ENCODE data around the gene EAF1. TPM values are rescaled to one million over a fixed set of nuclear protein-coding genes. Genes with fewer than 3 reads are reported as not detected.
A peak's percentile ranks its signal among the peaks of the same experiment; 100 is the strongest.

EAF1 gene
- 23.1 and 23.5 TPM in 2 replicates for total RNA-seq (ENCODE audit: low replicate concordance)
- long read RNA-seq, full-length matches to known transcripts, result 3 of 15 reads
- long read RNA-seq, partial matches to known transcripts, result 4 of 15 reads
- long read RNA-seq, other reads (novel, unspliced or antisense), result 8 of 15 reads

DNA sequence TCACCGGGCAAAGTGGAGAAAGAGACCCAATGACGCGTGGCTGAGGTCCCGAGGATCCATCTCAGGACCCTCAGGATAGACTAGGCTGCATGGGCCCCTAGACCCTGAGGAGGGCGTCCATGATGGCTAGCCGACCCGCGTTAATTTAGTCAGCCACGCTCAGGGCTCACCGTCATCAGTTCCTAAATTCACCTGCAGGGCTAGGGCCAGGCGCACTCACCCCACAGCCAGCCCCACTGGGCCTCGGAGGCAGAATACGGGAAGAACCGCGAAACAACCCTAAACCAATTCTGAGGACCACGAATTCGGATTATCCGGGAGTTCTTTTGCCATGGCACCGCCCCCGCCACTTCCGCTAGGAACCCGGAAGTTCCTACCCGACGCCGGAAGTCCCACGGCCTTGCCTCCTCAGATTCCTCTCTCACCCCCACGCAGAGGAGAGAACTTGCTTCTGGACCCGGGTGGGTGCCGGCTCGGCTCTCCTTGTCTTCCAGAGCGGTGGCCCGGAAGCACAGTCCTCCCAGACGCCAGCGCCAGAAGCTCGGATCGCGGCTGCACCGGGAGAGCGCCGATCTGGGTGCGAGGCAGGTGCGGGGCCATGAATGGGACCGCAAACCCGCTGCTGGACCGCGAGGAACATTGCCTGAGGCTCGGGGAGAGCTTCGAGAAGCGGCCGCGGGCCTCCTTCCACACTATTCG is at the start of gene EAF1, which contains the start of gene METTL6:
Gene EAF1, plus strand, starts transcription at position 417 of the 699 bp plus-strand sequence. Its CDS starts 182 bp downstream, at position 599.
Gene METTL6, minus strand, starts transcription at position 363 of the 699 bp plus-strand sequence. CDS start 1,033 bp downstream, outside the sequence.
- DNase-seq (ENCODE audit: extremely low spot score, unreplicated experiment), result peak; percentile 80
- no peaks in the 10 kb centered on the region for H3K27me3 Mint-ChIP-seq
- TF ChIP-seq CTCF (conservative IDR thresholded peaks at IDR 0.05), result peak; percentile 56
- peak within 1 kb of the TSS; percentile 97 for H3K27ac Mint-ChIP-seq
- H3K36me3 Mint-ChIP-seq, result peaks cover 3% of the 10 kb centered on the region
- H3K9me3 Mint-ChIP-seq, result no peaks in the 10 kb centered on the region
- peaks cover 30% of the 10 kb centered on the region for H3K4me1 Mint-ChIP-seq (ENCODE audit: unreplicated experiment)
- peak within 1 kb of the TSS; percentile 100 for H3K4me3 Mint-ChIP-seq

- Mint-ChIP-seq H3K36me3 (no peaks in the 10 kb centered on the region), H3K27ac (peak overlapping the region; percentile 77), H3K4me1 (ENCODE audit: unreplicated experiment) (peaks cover 7% of the 10 kb centered on the region), H3K27me3 (no peaks in the 10 kb centered on the region), H3K9me3 (no peaks in the 10 kb centered on the region), H3K4me3 (peak overlapping the region; percentile 57)
- DNase-seq (ENCODE audit: extremely low spot score, unreplicated experiment), result peak; percentile 86
- peak; percentile 96 for TF ChIP-seq CTCF (conservative IDR thresholded peaks at IDR 0.05)
Observed at GRCh38 chr3:15377961-15378791, 49.2 kb upstream of the EAF1 start.

DNA sequence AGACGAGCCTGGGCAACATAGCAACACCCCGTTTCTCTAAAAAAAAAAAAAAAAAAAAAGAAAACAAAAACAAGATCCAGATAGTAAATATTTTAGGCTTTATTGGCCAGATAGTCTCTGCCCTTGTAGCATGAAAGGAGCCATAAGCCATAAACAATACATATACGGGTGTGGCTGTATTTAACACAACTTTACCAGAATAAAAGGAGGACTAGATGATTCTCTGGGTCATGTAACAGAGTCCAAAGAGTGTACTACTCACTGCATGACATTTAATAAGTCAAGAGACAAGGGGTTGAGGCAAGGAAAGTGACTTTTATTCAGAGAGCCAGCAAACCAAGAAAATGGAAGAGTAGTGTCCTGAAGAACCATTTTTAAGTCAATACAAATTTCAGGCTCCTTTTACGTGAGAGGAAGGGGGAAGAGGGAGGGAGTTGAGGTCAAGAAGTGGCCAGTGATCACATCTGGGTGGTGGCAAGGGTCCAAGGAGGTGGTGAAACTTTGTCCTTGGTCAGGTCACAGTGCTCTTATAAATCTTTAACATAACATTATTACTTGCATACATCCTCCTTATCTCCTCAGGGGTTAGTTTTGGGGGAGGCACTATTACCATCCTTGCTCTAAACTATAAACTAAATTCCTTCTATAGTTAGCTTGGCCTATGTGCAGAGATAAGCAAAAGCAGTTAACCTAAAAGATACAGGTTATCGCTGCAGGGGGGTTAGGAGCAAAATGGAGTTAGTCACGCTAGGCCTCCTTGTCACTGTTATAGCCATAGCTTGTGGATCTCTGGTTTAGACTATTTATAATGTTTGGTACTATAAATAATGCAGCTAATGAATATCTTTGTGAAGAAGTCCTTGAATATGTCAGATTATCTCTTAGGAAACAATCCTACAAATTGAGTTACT is 46.2 kb upstream of the EAF1 start:
- Mint-ChIP-seq H3K4me1 (ENCODE audit: unreplicated experiment) (peaks cover 7% of the 10 kb centered on the region), H3K9me3 (no peaks in the 10 kb centered on the region), H3K27me3 (no peaks in the 10 kb centered on the region), H3K36me3 (peaks cover 3% of the 10 kb centered on the region), H3K4me3 (no peak overlapping the region), H3K27ac (no peak overlapping the region)
- no peak for TF ChIP-seq CTCF (conservative IDR thresholded peaks at IDR 0.05)
- no peak for DNase-seq (ENCODE audit: extremely low spot score, unreplicated experiment)

GRCh38 chr3:15382405-15382923 is 44.9 kb upstream of the EAF1 start:
- Mint-ChIP-seq H3K27ac (no peak overlapping the region), H3K4me1 (ENCODE audit: unreplicated experiment) (peaks cover 7% of the 10 kb centered on the region), H3K9me3 (no peaks in the 10 kb centered on the region), H3K4me3 (no peak overlapping the region), H3K27me3 (no peaks in the 10 kb centered on the region), H3K36me3 (peaks cover 8% of the 10 kb centered on the region)
- TF ChIP-seq CTCF (conservative IDR thresholded peaks at IDR 0.05), result no peak
- DNase-seq (ENCODE audit: extremely low spot score, unreplicated experiment), result no peak

Measured in type B pancreatic cell (in vitro differentiated cells).